Sciatic nerve (tissue), 2 donors: ENCODE results near the gene RNU1-2. TPM values are rescaled to one million over a fixed set of nuclear protein-coding genes. Genes with fewer than 3 reads are reported as not detected.
A peak's percentile ranks its signal among the peaks of the same experiment; 100 is the strongest.
"Not testable (repeated sequence)": the region's sequence is repeated elsewhere in the genome, so short reads cannot be mapped to it uniquely, and the experiment has no call there.

Source experiments
- ATAC-seq: fragments of 200-7000 bp; cut with Tn5 transposase; one replicate; pipeline ENCODE4 v1.9.1; 2020; ENCODE audit warnings: mild to moderate bottlenecking, moderate library complexity
- DNase-seq: peaks from one replicate; pipeline ENCODE4 v3.0.0-alpha.2; 2020; ENCODE audit warnings: low spot score
- intact Hi-C: fragments of 100-400 bp; cut with DNase I; formaldehyde crosslinking; loops from one replicate; pipeline ENCODE4 v1.14.2; 2022
- total RNA-seq: library from RNA; stranded (reverse); fragmentation: NEBNext Ultra II Directional; extraction: Animal tissue kit (Norgen Biotek cat#: 25700); gene quantifications from one replicate; pipeline ENCODE4 v1.2.1, GENCODE V29; 2021
- donor health status: DM: no; HTN: no; CAD: no.
- donor health status: DM: no; HTN: no; CAD: no.

The RNU1-2 gene
- total RNA-seq, result 13,769 TPM

GRCh38 chr1:16895598-16896315, at the start of gene RNU1-2:
RNU1-2 (plus strand) TSS chr1:16895980.
- DNase-seq, intact Hi-C loops: not testable (repeated sequence)
- peak; percentile 99 for ATAC-seq

- intact Hi-C loops, ATAC-seq: not testable (repeated sequence)
Observed at GRCh38 chr1:16856201-16856600, 39.6 kb upstream of the RNU1-2 start.

GRCh38 chr1:16859167-16860041, 36.4 kb upstream of the RNU1-2 start:
- intact Hi-C loops, result not testable (repeated sequence)

More at GRCh38 chr1:16856201-16856600, 39.6 kb upstream of the RNU1-2 start:
- not testable (repeated sequence) for DNase-seq

GRCh38 chr1:16860048-16860447, 35.7 kb upstream of the RNU1-2 start:
- intact Hi-C loops, ATAC-seq, DNase-seq: not testable (repeated sequence)

More at GRCh38 chr1:16859167-16860041, 36.4 kb upstream of the RNU1-2 start:
- ATAC-seq, result peak; percentile 34
- not testable (repeated sequence) for DNase-seq

GRCh38 chr1:16861832-16862245, 33.9 kb upstream of the RNU1-2 start:
- DNase-seq, ATAC-seq, intact Hi-C loops: not testable (repeated sequence)

GRCh38 chr1:16862415-16862814, 33.4 kb upstream of the RNU1-2 start:
- intact Hi-C loops, ATAC-seq, DNase-seq: not testable (repeated sequence)

- intact Hi-C loops, ATAC-seq, DNase-seq: not testable (repeated sequence)
Observed at GRCh38 chr1:16863024-16863423, 32.8 kb upstream of the RNU1-2 start.

GRCh38 chr1:16866926-16867707, 28.7 kb upstream of the RNU1-2 start:
- DNase-seq, intact Hi-C loops, ATAC-seq: not testable (repeated sequence)

- intact Hi-C loops, ATAC-seq, DNase-seq: not testable (repeated sequence)
Observed at GRCh38 chr1:16868787-16869186, 27.0 kb upstream of the RNU1-2 start.

GRCh38 chr1:16869996-16870395, 25.8 kb upstream of the RNU1-2 start:
- ATAC-seq, DNase-seq, intact Hi-C loops: not testable (repeated sequence)

- intact Hi-C loops, DNase-seq, ATAC-seq: not testable (repeated sequence)
Observed at GRCh38 chr1:16871171-16871570, 24.6 kb upstream of the RNU1-2 start.

- intact Hi-C loops, result not testable (repeated sequence)
- ATAC-seq (peak; percentile 91), DNase-seq (peak; percentile 69)
Observed at GRCh38 chr1:16872152-16873075, 23.4 kb upstream of the RNU1-2 start.

- ATAC-seq (peak; percentile 72), DNase-seq (peak; percentile 70)
- intact Hi-C loops, result not testable (repeated sequence)
Observed at GRCh38 chr1:16873076-16873879, 22.5 kb upstream of the RNU1-2 start.

- DNase-seq, intact Hi-C loops, ATAC-seq: not testable (repeated sequence)
Observed at GRCh38 chr1:16874968-16875765, 20.6 kb upstream of the RNU1-2 start.

GRCh38 chr1:16881742-16882141, 14.0 kb upstream of the RNU1-2 start:
- ATAC-seq, DNase-seq, intact Hi-C loops: not testable (repeated sequence)

GRCh38 chr1:16882986-16883385, 12.8 kb upstream of the RNU1-2 start:
- no peak for DNase-seq
- no peak for ATAC-seq
- intact Hi-C loops, result no loop called here
